Activated CD8-positive, alpha-beta T cell treated with anti-CD3 and anti-CD28 coated beads for 36 hours (primary cell): ENCODE data around the gene FAM200A. TPM values are rescaled to one million over a fixed set of nuclear protein-coding genes. Genes with fewer than 3 reads are reported as not detected.
"Not testable (repeated sequence)": the region's sequence is repeated elsewhere in the genome, so short reads cannot be mapped to it uniquely, and the experiment has no call there.

Experiments used
- ATAC-seq: fragments of 200-7000 bp; cut with Tn5 transposase; one replicate; pipeline ENCODE4 v1.10.0; 2021; ENCODE audit warnings: mild to moderate bottlenecking, moderate library complexity
- CTCF ChIA-PET: fragments of 350-600 bp; sonication (Branson Sonifier 250); formaldehyde crosslinking; loops from one replicate; lab custom pipeline; 2021; ENCODE audit warnings: antibody characterized with exemption; lab: Charles Lee
- POLR2A ChIA-PET: fragments of 350-600 bp; sonication (Branson Sonifier 250); formaldehyde crosslinking; loops from one replicate; lab custom pipeline; 2021; ENCODE audit warnings: antibody characterized with exemption; lab: Charles Lee
- DNase-seq: peaks from one replicate; pipeline ENCODE4 v3.0.0-alpha.2; 2020
- H3K27ac Mint-ChIP-seq: one replicate; pipeline ENCODE4 v1.8.0; 2021; ENCODE audit warnings: mild to moderate bottlenecking, mixed read lengths
- H3K27me3 Mint-ChIP-seq: one replicate; pipeline ENCODE4 v1.8.0; 2021; ENCODE audit warnings: mixed read lengths
- H3K36me3 Mint-ChIP-seq: one replicate; pipeline ENCODE4 v1.8.0; 2021; ENCODE audit warnings: low read depth, mixed read lengths
- H3K4me1 Mint-ChIP-seq: one replicate; pipeline ENCODE4 v1.8.0; 2021; ENCODE audit warnings: low read depth, mixed read lengths
- H3K4me3 Mint-ChIP-seq: one replicate; pipeline ENCODE4 v1.8.0; 2021; ENCODE audit warnings: mild to moderate bottlenecking, moderate library complexity, mixed read lengths
- H3K9me3 Mint-ChIP-seq: one replicate; pipeline ENCODE4 v1.8.0; 2021; ENCODE audit warnings: mixed read lengths
- CTCF ChIP-seq: fragments of 200-600 bp; IDR thresholded peaks from one replicate; pipeline ENCODE4 v1.8.0; 2022; ENCODE audit warnings: antibody characterized with exemption, mild to moderate bottlenecking
- intact Hi-C: fragments of 100-400 bp; cut with micrococcal nuclease; formaldehyde crosslinking; loops from one replicate; pipeline ENCODE4 v1.10.0; 2022
- total RNA-seq, 2 experiments: library from RNA; stranded (reverse); gene quantifications; one replicate each; pipeline ENCODE4 v1.2.3, GENCODE V29; 2021

FAM200A gene
- total RNA-seq, 2 experiments from 2014 or later, result 4.8 to 4.9 TPM

GRCh38 chr7:99554939-99555338 is 3.0 kb upstream of the FAM200A start:
- ATAC-seq, result no peak
- CTCF ChIA-PET, result no interaction called here
- Mint-ChIP-seq H3K27ac (no peak overlapping the region), H3K4me3 (no peak overlapping the region), H3K9me3 (no peaks in the 10 kb centered on the region), H3K4me1 (peaks cover 36% of the 10 kb centered on the region), H3K27me3 (no peaks in the 10 kb centered on the region), H3K36me3 (peaks cover 35% of the 10 kb centered on the region)
- no peak for DNase-seq
- POLR2A ChIA-PET, result no interaction called here
- no peak for TF ChIP-seq CTCF
- intact Hi-C loops, result loop anchor here (10.0 kb wide), 1 partner anchor 50 kb away; the partner anchor contains the start of genes ZKSCAN5 and ZNF394

GRCh38 chr7:99553039-99553438 is 1.1 kb upstream of the FAM200A start:
- CTCF ChIA-PET, result no interaction called here
- no peak for TF ChIP-seq CTCF

GRCh38 chr7:99551334-99551733 is 580 bp downstream of the FAM200A start:
- peaks cover 50% of the 10 kb centered on the region for H3K36me3 Mint-ChIP-seq
- CTCF ChIA-PET, result interaction anchor here (1.2 kb wide), 1 partner anchor 51 kb away, joined by 3 read pairs; the partner anchor contains the start of gene ZNF394
- H3K4me1 Mint-ChIP-seq, result peaks cover 25% of the 10 kb centered on the region

More at GRCh38 chr7:99553039-99553438, 1.1 kb upstream of the FAM200A start:
- POLR2A ChIA-PET, result interaction anchor here (1.1 kb wide), 1 partner anchor 53 kb away, joined by 3 read pairs; the partner anchor contains the start of gene ZNF394
- no peak for DNase-seq
- Mint-ChIP-seq H3K9me3 (peaks cover 2% of the 10 kb centered on the region), H3K36me3 (peaks cover 48% of the 10 kb centered on the region), H3K27ac (peak overlapping the region; percentile 29), H3K27me3 (no peaks in the 10 kb centered on the region), H3K4me1 (peaks cover 36% of the 10 kb centered on the region), H3K4me3 (peak overlapping the region; percentile 9)
- ATAC-seq, result no peak
- intact Hi-C loops, result loop anchor here (10.0 kb wide), 1 partner anchor 48 kb away; the partner anchor contains the start of genes ZKSCAN5 and ZNF394

GRCh38 chr7:99549545-99549944 is 2.4 kb downstream of the FAM200A start:
- H3K9me3 Mint-ChIP-seq, ATAC-seq, DNase-seq, intact Hi-C loops, CTCF ChIA-PET, POLR2A ChIA-PET, H3K4me3 Mint-ChIP-seq, H3K27me3 Mint-ChIP-seq, H3K27ac Mint-ChIP-seq: not testable (repeated sequence)
- Mint-ChIP-seq H3K36me3 (peaks cover 40% of the 10 kb centered on the region), H3K4me1 (peaks cover 15% of the 10 kb centered on the region)

More at GRCh38 chr7:99551334-99551733, 580 bp downstream of the FAM200A start:
- Mint-ChIP-seq H3K27me3 (no peaks in the 10 kb centered on the region), H3K4me3 (peak overlapping the region; percentile 90), H3K27ac (peak overlapping the region; percentile 93), H3K9me3 (peaks cover 2% of the 10 kb centered on the region)
- ATAC-seq (no peak), DNase-seq (no peak)
- POLR2A ChIA-PET, result no interaction called here
- no peak for TF ChIP-seq CTCF
- intact Hi-C loops, result loop anchor here (10.0 kb wide), 1 partner anchor 47 kb away; the partner anchor contains the start of genes ZKSCAN5 and ZNF394

- Mint-ChIP-seq H3K36me3 (peaks cover 39% of the 10 kb centered on the region), H3K9me3 (peaks cover 17% of the 10 kb centered on the region)
- H3K4me3 Mint-ChIP-seq, CTCF ChIA-PET, DNase-seq, ATAC-seq, POLR2A ChIA-PET, H3K4me1 Mint-ChIP-seq, H3K27ac Mint-ChIP-seq, H3K27me3 Mint-ChIP-seq, intact Hi-C loops: not testable (repeated sequence)
Observed at GRCh38 chr7:99545308-99545707, 6.6 kb downstream of the FAM200A start.

- TF ChIP-seq CTCF, result no peak
- no peak overlapping the region for H3K4me3 Mint-ChIP-seq
- DNase-seq (no peak), ATAC-seq (no peak)
- H3K36me3 Mint-ChIP-seq, result peaks cover 33% of the 10 kb centered on the region
- no peak overlapping the region for H3K27ac Mint-ChIP-seq
- H3K4me1 Mint-ChIP-seq, result no peaks in the 10 kb centered on the region
- ChIA-PET CTCF (no interaction called here), POLR2A (no interaction called here)
- H3K27me3 Mint-ChIP-seq, result no peaks in the 10 kb centered on the region
- H3K9me3 Mint-ChIP-seq, result peaks cover 16% of the 10 kb centered on the region
- intact Hi-C loops, result no loop called here
Observed at GRCh38 chr7:99543916-99544315, 8.0 kb downstream of the FAM200A start.
